C4-2B (cell line): ENCODE data around the gene OR56A3.

Source experiments
- ZFX ChIP-seq: fragments of 450-650 bp; IDR thresholded peaks from 2 replicates; pipeline ENCODE4 v1.6.1; 2017
- TF ChIP-seq, protein P1 (sequence below): fragments of 450-650 bp; conservative IDR thresholded peaks from 2 replicates; pipeline ENCODE4 v1.5.1; 2017; ENCODE audit warnings: mild to moderate bottlenecking

DNA sequence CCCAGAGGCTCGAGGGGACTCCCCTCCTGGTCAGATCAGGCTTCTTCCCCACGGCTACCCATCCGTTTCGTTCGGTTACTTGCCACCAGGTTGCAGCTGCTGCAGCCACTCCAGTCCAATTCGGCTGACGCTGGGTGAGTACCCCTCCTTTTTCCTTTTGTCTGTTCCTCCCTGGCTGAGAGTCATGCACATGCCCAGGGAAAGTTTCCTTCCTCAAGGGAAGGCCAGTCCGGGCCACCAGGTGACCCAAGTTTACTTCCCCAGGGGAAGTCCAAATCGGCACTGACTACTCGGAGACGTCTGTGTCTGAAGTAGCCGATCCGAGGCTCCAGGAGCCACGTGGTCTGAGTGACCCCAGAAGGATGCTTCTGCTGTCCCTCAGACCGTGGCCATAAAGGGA is 13.2 kb upstream of the OR56A3 start:
- TF ChIP-seq, protein P1, sequence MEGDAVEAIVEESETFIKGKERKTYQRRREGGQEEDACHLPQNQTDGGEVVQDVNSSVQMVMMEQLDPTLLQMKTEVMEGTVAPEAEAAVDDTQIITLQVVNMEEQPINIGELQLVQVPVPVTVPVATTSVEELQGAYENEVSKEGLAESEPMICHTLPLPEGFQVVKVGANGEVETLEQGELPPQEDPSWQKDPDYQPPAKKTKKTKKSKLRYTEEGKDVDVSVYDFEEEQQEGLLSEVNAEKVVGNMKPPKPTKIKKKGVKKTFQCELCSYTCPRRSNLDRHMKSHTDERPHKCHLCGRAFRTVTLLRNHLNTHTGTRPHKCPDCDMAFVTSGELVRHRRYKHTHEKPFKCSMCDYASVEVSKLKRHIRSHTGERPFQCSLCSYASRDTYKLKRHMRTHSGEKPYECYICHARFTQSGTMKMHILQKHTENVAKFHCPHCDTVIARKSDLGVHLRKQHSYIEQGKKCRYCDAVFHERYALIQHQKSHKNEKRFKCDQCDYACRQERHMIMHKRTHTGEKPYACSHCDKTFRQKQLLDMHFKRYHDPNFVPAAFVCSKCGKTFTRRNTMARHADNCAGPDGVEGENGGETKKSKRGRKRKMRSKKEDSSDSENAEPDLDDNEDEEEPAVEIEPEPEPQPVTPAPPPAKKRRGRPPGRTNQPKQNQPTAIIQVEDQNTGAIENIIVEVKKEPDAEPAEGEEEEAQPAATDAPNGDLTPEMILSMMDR, result no peak
- no peak for TF ChIP-seq ZFX
